Tibial artery (tissue), 4 donors: Measurements from ENCODE around the gene RIMBP2.
A peak's percentile ranks its signal among the peaks of the same experiment; 100 is the strongest.

Source experiments
- DNase-seq, 2 donors: peaks; one replicate each; pipeline ENCODE4 v3.0.0-alpha.2; 2019
- H3K27ac ChIP-seq, 2 donors: fragments of 200-600 bp; sonication (generic) in 1 of 2; 1 replicate in 1 of 2; 2 replicates in 1 of 2; pipeline ENCODE4 v1.5.1; 2018 to 2019; ENCODE audit warnings: mild to moderate bottlenecking in 1 of 2
- H3K27me3 ChIP-seq, 2 donors: fragments of 200-600 bp; sonication (generic) in 1 of 2; one replicate each; pipeline versions ENCODE4 v1.5.1 to v1.6.0; 2016 to 2019
- H3K36me3 ChIP-seq, 3 donors: fragments of 200-600 bp; sonication (generic) in 2 of 3; one replicate each; pipeline ENCODE4 v1.5.1; 2016 to 2019; ENCODE audit warnings: mild to moderate bottlenecking in 2 of 3
- H3K4me1 ChIP-seq, 4 donors: fragments of 200-600 bp; sonication (generic) in 2 of 4; 1 replicate in 3 of 4; 2 replicates in 1 of 4; pipeline ENCODE4 v1.5.1; 2016 to 2019
- H3K4me3 ChIP-seq, 2 donors: fragments of 200-600 bp; sonication (generic) in 1 of 2; 1 replicate in 1 of 2; 2 replicates in 1 of 2; pipeline ENCODE4 v1.5.1; 2018 to 2019; ENCODE audit warnings: mild to moderate bottlenecking in 2 of 2
- H3K9me3 ChIP-seq, 3 donors: fragments of 200-600 bp; sonication (generic) in 1 of 3; one replicate each; pipeline ENCODE4 v1.5.1; 2016 to 2019
- intact Hi-C: fragments of 100-400 bp; cut with DNase I; formaldehyde crosslinking; loops from one replicate; pipeline ENCODE4 v1.15.0; 2023; ENCODE audit warnings: low total_unique reads
- TF ChIP-seq, protein P1 (sequence below), 2 experiments: fragments of 200-600 bp in 1 of 2; fragments of 450-650 bp in 1 of 2; IDR thresholded peaks; one replicate each; pipeline ENCODE4 v1.5.1; 2017 to 2019; ENCODE audit warnings: antibody characterized with exemption in 2 of 2, mild to moderate bottlenecking in 1 of 2, moderate library complexity in 1 of 2

RIMBP2 gene

DNA sequence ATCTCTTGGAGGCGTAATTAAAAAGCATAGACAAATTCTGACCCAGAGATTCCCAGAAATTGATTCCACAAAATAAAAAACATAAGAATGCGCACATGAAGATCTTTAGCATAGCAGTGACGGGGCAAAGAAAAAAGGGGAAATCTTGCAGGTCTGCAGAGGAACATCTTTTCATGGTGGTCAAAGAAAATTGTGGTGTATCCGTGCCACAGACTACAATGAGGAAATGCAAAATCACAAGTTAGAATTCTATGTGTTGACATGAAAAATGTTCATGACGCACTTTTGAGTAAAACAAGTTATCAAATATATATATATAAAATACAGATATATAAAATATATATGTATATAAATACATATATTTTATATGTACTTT is 101.6 kb downstream of the RIMBP2 start:
- no peaks in the 10 kb centered on the region for H3K36me3 ChIP-seq
- DNase-seq, result no peak
- TF ChIP-seq, protein P1, sequence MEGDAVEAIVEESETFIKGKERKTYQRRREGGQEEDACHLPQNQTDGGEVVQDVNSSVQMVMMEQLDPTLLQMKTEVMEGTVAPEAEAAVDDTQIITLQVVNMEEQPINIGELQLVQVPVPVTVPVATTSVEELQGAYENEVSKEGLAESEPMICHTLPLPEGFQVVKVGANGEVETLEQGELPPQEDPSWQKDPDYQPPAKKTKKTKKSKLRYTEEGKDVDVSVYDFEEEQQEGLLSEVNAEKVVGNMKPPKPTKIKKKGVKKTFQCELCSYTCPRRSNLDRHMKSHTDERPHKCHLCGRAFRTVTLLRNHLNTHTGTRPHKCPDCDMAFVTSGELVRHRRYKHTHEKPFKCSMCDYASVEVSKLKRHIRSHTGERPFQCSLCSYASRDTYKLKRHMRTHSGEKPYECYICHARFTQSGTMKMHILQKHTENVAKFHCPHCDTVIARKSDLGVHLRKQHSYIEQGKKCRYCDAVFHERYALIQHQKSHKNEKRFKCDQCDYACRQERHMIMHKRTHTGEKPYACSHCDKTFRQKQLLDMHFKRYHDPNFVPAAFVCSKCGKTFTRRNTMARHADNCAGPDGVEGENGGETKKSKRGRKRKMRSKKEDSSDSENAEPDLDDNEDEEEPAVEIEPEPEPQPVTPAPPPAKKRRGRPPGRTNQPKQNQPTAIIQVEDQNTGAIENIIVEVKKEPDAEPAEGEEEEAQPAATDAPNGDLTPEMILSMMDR (IDR thresholded peaks at IDR 0.05), result no peak
- H3K4me3 ChIP-seq, result no peak overlapping the region
- no peak overlapping the region for H3K27ac ChIP-seq
- intact Hi-C loops, result no loop called here
- H3K9me3 ChIP-seq, result no peaks in the 10 kb centered on the region
- no peaks in the 10 kb centered on the region for H3K4me1 ChIP-seq
- no peaks in the 10 kb centered on the region for H3K27me3 ChIP-seq

DNA sequence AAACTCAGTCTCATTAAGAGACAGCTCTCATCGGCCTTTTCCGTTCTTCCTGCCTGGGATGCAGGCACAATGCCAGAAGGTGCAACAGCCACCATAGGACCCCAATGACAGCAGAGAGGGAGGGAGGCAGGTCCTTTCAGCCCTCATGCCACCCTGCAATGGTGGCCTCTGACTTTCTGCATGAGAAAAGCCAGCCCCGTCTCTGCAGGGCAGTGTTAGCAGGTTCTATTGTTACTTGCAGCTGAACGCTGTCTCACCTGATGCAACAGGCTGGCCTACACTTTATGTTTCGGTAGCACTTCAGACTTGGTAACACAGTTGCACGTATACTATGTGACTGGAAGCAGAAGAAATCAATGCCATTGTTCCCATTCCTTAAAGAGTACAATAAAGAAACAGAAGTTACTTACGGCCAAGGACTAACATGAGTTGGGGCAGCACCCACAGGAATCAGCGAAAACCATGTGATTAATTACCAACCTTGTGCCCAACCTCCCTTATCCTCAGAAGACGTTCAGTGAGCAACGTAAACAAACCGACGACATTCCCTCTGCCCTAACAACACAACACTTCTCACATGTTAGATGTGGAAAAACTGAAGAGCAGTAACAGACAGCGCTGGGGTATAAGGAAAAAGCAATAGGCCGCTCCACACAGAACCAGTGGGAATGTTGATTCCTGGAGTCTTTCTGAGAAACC is 102.1 kb downstream of the RIMBP2 start:
- Histone ChIP-seq H3K36me3 (no peaks in the 10 kb centered on the region), H3K4me1 (no peaks in the 10 kb centered on the region), H3K4me3 (no peak overlapping the region), H3K9me3 (no peaks in the 10 kb centered on the region), H3K27ac (no peak overlapping the region), H3K27me3 (no peaks in the 10 kb centered on the region)
- intact Hi-C loops, result no loop called here
- DNase-seq, result peak in 1 of 2 donors; percentile 34
- TF ChIP-seq, protein P1 (IDR thresholded peaks at IDR 0.05), result no peak

DNA sequence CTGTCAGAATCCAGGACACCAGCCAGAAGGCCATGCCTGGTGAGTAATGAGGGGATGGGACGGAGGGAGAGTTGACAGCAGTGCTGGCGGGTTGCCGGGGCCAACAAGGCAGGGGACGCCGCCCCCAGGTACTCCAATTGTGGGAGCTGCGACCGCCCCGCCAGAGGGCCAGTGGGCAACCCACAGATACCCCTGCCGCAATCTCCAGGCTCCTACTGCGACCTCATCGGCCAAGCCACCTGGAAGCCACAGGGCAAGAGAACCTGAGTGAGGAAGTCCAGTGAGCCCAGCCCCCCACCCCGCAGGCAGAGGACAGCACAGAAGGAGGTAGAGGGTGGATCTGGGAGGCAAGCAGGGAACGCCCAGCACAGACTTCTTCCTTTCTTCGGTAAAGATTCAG is 103.0 kb downstream of the RIMBP2 start:
- Histone ChIP-seq H3K36me3 (no peaks in the 10 kb centered on the region), H3K27ac (no peak overlapping the region), H3K9me3 (no peaks in the 10 kb centered on the region), H3K27me3 (no peaks in the 10 kb centered on the region), H3K4me3 (no peak overlapping the region), H3K4me1 (no peaks in the 10 kb centered on the region)
- DNase-seq, result peak in 1 of 2 donors; percentile 45
- TF ChIP-seq, protein P1 (IDR thresholded peaks at IDR 0.05), result no peak
- intact Hi-C loops, result no loop called here

DNA sequence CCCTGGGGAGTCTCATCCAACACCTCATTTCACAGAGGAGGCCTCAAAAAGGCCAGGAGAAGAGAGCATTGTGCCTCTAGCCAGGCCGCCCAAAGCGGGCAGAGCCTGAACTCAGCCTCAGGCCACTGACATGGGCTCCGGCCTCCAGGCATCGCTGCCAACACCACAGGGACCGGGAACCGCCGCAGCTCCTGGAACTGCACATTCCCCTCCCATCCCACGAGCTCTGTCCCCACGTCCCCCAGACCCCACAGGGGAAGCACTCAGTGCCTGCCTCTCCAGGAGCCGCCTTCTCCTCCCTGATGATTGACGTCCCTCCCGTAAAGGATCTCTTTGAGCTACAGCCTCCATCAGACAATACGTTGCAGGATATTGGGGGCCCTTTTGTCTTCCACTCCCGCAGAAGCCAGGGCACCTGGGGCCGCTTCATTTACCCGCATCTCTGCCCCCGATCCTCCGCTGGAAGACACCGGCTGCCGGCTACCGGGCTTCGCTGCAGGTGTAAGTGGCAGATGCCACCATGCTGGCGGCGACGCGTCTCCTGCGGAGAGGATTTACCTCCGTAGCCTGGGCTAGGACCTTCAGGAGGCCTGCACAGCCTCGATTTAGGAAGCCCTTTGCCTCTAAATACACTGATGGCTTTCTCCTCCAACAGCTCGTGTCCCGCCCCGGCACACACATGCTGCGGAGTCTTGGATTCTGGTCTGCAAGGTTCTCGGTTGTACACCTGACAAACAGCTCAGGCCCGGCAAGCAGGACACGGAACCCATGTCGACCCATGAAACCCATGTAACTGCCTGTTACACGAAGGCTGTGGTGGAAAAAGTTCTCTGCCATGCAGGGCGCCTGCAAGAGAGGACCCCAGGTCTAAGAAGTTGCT is 104.8 kb downstream of the RIMBP2 start:
- no peak overlapping the region for H3K27ac ChIP-seq
- H3K4me1 ChIP-seq, result no peaks in the 10 kb centered on the region
- H3K9me3 ChIP-seq, result no peaks in the 10 kb centered on the region
- no peak overlapping the region for H3K4me3 ChIP-seq
- DNase-seq, result peak in 1 of 2 donors; percentile 50
- no peaks in the 10 kb centered on the region for H3K27me3 ChIP-seq
- TF ChIP-seq, protein P1 (IDR thresholded peaks at IDR 0.05), result no peak
- H3K36me3 ChIP-seq, result no peaks in the 10 kb centered on the region
- intact Hi-C loops, result no loop called here

DNA sequence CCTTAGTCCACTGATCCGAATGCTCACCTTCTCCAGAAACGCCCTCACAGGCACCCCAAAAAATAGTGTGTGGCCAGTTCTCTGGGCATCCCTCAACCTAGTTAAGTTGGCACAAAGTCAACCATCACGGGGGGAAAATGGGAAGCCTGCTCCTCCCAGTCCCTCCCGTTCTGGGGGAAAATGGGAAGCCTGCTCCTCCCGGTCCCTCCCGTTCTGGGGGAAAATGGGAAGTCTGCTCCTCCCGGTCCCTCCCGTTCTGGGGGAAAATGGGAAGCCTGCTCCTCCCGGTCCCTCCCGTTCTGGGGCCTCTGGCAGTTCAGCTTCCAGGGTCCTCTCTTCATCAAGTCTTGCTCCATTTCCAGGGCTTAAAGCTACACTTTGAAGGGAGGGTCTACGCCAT is 106.1 kb downstream of the RIMBP2 start:
- TF ChIP-seq, protein P1 (IDR thresholded peaks at IDR 0.05), result no peak
- Histone ChIP-seq H3K36me3 (no peaks in the 10 kb centered on the region), H3K9me3 (no peaks in the 10 kb centered on the region), H3K4me3 (no peak overlapping the region), H3K27ac (no peak overlapping the region), H3K27me3 (no peaks in the 10 kb centered on the region), H3K4me1 (no peaks in the 10 kb centered on the region)
- DNase-seq, result no peak
- intact Hi-C loops, result no loop called here
